HT-29 (cell line): ENCODE results near the gene VAX1. TPM values are rescaled to one million over a fixed set of nuclear protein-coding genes. Genes with fewer than 3 reads are reported as not detected.
"Not testable (repeated sequence)": the region's sequence is repeated elsewhere in the genome, so short reads cannot be mapped to it uniquely, and the experiment has no call there.

ENCODE experiments used
- DNase-seq: peaks from one replicate; pipeline ENCODE4 v3.0.0-alpha.2; 2015; ENCODE audit warnings: low spot score
- total RNA-seq: library from RNA; depleted of rRNA; stranded (reverse); fragments of >200 nt; shearing (Covaris generic); gene quantifications from 2 replicates; pipeline ENCODE4 v1.2.3, GENCODE V29; 2014

VAX1 gene
- total RNA-seq, 1 experiment from 2014 or later: not detected

DNA sequence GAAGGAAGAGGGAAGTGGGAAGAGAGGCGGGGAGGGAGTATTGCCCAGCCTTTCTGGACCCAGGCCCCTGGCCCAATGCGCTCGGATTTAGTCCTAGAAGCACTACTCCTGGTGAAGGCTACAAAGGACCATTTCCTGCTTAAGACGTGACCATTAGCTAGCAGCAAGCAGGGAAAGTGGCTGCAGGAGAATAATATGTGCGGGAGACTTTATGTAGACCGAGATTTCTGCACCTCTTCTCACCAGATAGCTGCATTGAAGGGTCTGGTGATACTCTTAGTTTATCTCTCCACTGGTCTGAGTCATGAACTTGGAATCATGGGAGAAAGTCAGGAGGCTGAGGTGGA is 3.1 kb downstream of the VAX1 start:
- DNase-seq: no peak

DNA sequence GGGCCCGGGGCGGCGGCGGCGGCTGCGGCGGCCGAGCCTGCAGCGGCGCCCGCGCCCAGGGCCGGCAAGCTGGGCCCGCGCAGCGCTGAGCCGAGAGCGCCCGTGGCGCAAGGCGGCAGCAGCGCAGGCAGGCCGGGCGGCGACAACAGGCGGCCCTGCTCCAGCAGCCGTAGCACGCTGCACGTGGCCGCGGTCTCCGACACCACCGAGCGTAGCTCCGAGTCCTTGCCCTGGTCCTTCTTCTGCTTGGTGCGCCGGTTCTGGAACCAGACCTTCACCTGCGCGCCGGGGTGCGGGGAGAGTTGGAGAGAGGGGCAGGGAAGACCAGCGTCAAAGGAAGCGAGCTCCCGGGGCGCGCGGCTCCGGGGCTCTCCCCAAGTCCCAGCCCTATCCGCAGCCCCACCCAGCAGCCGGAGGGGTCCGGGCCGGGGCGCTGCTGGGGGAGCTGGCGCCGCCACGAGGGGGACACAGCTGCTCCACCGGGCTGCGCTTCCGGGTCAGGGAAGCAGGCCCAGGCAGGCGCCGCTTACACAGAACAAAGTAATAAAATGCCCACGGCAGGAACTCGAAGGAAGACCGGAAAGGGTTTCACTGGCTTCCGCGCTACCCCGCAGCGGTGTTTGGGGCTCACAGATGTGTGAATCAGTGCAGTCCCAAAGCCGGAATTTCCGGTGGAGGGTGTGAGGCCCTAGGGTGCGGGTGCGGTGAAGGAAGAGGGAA is 3.6 kb downstream of the VAX1 start:
- DNase-seq: no peak

- DNase-seq: no peak
Measured at GRCh38 chr10:117134056-117134305, 4.1 kb downstream of the VAX1 start.

GRCh38 chr10:117133273-117134055 is 4.6 kb downstream of the VAX1 start:
- DNase-seq: no peak

DNA sequence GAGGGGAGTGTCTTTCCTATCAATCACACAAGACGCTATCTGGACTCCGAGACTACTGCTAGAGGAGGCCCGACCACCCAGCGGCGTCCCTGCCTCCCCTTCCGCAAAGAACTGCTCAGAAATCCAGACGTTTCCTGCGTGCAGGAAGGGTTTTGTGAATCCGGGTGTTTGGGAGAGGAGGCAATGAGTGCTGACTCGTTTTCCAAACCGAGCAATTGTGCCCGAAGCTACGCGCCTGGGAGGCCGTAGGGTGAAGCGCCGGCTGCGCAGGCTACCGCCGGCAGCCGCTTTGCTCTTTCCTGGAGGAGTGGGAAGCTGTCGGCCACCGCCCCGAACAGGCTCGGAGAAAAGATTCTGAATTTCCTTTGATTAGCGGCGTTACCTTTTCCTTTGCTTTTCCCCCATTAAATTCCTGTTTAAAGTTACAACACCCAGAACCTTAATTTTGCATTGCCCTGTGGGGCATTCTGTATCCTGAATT is 5.3 kb downstream of the VAX1 start:
- no peak for DNase-seq

DNA sequence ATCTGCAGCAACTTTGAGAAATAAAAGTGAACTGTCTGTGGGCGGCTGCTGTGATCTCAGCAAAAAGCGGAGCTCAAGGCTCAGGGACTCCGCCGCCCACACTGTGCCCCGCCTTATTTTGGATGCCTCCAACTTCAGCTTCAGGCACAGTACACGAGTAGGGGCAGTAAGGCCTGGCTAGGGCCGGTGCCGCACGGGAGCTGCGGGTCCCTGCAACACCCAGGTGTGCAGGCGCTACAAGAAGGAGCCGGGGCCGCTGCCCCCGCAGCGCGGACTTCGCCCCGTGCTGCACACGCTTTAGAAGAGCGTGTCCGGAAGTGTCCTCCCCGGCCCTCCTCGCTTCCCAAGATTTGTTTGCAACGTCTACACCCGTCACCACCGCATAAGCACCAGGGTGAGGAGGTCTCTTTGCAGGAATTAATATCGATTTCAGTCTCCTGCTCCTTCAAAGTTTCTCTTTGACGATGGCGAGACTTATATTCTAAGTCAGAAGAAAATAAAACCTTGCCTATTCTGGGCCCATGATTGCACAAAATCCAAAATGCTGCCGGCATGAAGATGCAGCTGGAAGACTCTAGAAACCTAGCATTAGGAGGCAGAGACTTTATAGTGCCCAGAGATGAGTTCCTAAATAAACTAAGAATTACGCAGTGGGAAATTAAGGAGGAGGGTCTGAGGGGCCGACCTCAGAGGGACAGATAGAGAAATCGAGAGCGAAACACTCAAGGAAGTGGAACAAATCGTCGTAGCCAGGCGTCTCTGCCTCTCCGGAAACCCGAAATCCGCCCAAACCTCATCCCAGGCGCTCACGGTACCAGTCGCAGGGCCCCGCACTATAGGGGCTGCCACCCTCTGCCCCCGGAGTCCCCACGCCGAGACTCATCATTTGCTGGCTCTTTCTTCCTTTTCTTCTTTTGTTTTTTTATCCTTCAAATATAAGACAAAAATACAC is 6.4 kb downstream of the VAX1 start:
- DNase-seq: peak; percentile 8

DNA sequence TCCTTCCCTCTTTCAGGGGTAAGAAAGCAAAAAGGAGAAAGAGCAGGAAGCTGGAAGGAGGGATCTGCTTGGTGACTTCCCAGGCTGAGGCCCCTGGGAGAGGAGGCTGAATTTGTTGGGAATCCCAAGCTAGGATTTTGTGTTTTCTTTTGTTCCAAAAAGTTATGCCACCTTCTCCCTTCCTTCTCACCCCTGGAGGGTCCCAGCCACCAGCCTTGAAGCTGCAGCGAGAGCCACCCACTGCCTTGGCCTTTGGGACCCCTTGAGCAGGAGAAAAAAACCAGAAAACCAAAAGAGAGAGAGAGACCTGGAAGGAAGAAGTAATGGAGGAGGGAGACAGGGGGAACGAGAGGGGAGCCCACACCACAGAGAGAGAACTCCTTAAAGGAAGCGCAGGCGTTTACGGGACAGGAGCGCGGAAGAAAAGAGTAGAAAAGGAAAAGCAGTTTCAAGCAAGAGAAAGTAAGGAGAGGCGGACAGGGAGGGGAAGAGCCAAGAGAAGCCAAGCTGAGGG is 7.2 kb downstream of the VAX1 start:
- no peak for DNase-seq

DNA sequence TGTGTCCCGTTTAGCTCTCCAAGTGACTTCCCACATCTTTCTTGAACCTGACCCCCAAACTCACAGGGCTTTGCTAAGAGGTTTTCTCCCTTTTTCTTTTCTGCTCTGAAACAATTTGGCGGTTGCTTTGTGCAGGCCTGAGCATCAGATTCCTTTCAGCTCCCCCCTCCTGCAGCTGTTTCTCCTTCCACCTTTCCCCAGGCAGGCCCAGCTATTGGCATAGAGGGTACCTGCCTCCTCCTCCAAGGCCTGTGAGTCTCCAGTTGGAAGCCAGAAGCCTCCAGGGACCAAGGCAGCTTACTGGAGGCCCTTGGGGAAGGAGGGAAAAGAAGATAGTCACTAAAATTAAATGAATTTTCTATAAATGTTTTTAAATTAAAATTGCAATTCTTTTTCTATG is 7.7 kb downstream of the VAX1 start:
- DNase-seq: no peak

DNA sequence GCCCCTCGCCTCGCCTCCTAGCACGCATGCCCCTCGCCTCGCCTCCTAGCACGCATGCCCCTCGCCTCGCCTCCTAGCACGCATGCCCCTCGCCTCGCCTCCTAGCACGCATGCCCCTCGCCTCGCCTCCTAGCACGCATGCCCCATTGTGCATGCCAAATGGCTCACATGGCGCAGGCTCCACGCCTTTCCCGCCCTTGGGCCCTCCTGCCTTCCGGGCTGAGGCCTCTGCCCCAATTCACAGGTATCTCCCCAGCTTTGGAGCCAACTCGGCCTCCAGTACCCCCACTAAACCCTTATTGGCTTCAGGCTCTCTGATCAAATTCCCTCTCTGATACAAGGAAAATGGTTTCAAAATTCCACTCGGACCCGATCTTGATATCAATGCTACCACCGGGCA is 11.4 kb downstream of the VAX1 start:
- not testable (repeated sequence) for DNase-seq

- no peak for DNase-seq
Measured at GRCh38 chr10:117126034-117126433, 12.0 kb downstream of the VAX1 start.

- DNase-seq: peak; percentile 21
Measured at GRCh38 chr10:117112220-117112619, 25.9 kb downstream of the VAX1 start.

DNA sequence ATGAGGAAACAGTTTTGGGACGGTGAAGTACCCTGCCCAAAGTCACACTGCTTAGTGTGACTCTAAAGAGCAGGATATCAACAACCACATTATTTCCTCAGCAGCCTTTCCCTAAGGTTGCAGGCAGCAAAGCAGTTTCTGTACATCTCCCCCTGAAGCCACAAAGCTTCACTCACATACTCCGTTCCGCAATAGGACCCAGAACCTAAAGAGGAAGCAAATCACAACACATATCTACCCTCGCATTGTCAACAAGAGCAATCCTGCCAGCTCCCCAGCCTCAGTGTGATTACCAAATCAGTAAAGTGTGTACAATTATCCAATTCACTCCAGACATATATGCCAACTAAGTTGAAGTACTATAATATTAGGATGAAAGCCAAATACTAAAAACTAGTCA is 30.8 kb downstream of the VAX1 start:
- no peak for DNase-seq

DNA sequence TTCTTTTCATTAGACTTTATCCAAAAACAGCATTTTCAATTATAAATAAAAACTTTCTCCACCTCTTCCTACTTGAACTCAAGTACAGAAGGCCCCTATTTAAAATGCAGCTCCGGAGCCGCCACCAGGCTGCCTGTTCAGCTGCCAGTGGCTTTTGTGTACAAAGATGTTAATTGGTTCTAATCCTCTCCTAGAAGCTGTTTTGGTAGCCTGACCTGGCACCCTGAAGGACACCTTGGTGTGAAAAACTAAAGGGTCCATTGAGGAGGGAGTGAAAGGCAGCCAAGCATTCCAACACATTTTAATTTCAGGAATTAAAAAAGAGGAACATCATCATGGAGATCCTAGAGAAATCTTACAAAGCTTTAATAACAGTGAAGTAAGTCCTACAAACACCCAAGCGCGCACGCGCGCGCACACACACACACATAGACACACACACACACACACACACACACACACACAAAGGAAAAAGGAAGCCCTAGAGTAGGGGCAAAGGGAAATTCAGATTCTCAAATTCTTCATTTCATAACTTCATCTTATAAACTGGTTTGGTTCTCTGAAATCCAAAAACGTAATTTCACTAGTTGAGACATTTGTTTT is 41.4 kb downstream of the VAX1 start:
- no peak for DNase-seq

GRCh38 chr10:117094856-117095255 is 43.2 kb downstream of the VAX1 start:
- DNase-seq: no peak

DNA sequence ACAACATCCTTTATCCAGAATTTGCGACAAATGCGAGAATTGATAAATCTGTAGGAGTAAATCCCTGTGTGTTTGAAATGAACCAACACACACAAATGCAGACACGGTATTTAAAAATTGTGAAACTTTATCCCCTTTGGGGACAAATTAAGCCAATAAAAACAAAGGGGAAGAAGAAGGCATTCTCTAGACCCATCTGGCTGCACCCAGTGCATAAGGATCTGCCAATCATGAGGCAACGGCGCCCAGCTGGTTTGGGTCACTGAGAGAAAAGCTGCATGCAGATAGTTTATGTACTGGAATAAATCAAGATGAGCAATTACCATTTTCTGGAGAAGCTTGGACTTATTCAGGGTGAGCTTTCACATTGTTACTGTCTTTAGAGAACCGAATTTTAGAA is 45.7 kb downstream of the VAX1 start:
- DNase-seq: no peak

- no peak for DNase-seq
Measured at GRCh38 chr10:117090834-117091233, 47.2 kb downstream of the VAX1 start.

GRCh38 chr10:117087521-117087920 is 50.5 kb downstream of the VAX1 start:
- DNase-seq: no peak

DNA sequence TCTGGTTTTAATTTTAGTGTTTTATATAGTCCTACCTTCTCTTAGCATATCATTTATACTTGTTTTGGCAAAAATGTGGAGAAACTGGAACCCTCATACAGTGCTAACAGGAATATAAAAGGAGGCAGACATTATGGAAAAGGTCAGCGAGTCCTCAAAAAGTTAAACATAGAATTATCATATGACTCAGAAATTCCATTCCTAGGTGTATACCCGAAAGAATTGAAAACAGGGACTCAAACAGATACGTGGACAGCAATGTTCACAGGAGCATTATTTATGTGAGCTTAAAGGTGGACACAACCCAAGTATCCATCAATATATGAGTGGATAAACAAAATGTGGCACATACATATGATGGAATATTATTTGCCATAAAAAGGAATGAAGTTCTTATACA is 51.5 kb downstream of the VAX1 start:
- DNase-seq: no peak

GRCh38 chr10:117084421-117085246 is 53.4 kb downstream of the VAX1 start:
- not testable (repeated sequence) for DNase-seq
